IMR-90 (cell line): ENCODE data around the gene CLNK. TPM values are rescaled to one million over a fixed set of nuclear protein-coding genes. Genes with fewer than 3 reads are reported as not detected.

Experiments used
- ATAC-seq: fragments of 200-7000 bp; cut with Tn5 transposase; 2 replicates; pipeline ENCODE4 v1.9.1; 2020; ENCODE audit warnings: low read depth, mild to moderate bottlenecking, moderate library complexity
- BruUV-seq: library from RNA; stranded (reverse); fragments of 400-500 nt; replicated peaks from 2 replicates; lab custom pipeline; 2021; lab: Mats Ljungman, UMichigan
- CTCF ChIA-PET: fragments of 300-600 bp; formaldehyde crosslinking; extraction: SDS; loops from one replicate; lab custom pipeline; 2021; ENCODE audit warnings: antibody characterized with exemption; lab: Yijun Ruan, JAX
- POLR2A ChIA-PET: fragments of 300-600 bp; sonication (Branson Sonifier 250); formaldehyde crosslinking; loops from one replicate; lab custom pipeline; 2022; ENCODE audit warnings: antibody characterized with exemption; ENCODE audit not compliant: unreplicated experiment; lab: Charles Lee
- DNase-seq: peaks from one replicate; pipeline ENCODE4 v3.0.0; 2013
- H2AFZ ChIP-seq: replicated peaks from 2 replicates; pipeline ENCODE3; 2013; ENCODE audit warnings: low read length, mild to moderate bottlenecking; ENCODE audit not compliant: poor library complexity
- H2AK5ac ChIP-seq: 2 replicates; pipeline ENCODE4 v1.6.1; 2013; ENCODE audit warnings: low read depth, low read length, inconsistent platforms
- H2AK9ac ChIP-seq: replicated peaks from 2 replicates; pipeline ENCODE3; 2013; ENCODE audit warnings: mild to moderate bottlenecking, low read depth, low read length, moderate library complexity; ENCODE audit not compliant: poor library complexity
- H2BK120ac ChIP-seq: 2 replicates; pipeline ENCODE4 v1.6.1; 2013; ENCODE audit warnings: low read depth, low read length, inconsistent platforms
- H2BK15ac ChIP-seq: 3 replicates; pipeline ENCODE4 v1.6.1; 2013; ENCODE audit warnings: low read depth, low read length, inconsistent platforms
- H2BK20ac ChIP-seq: 2 replicates; pipeline ENCODE4 v1.6.1; 2013; ENCODE audit warnings: low read depth, mild to moderate bottlenecking, inconsistent platforms, low read length, moderate library complexity
- H2BK5ac ChIP-seq: 2 replicates; pipeline ENCODE4 v1.6.1; 2013; ENCODE audit warnings: mild to moderate bottlenecking, low read depth, low read length, inconsistent platforms; ENCODE audit not compliant: poor library complexity, severe bottlenecking
- H3K14ac ChIP-seq: replicated peaks from 2 replicates; pipeline ENCODE4 v1.6.1; 2013; ENCODE audit warnings: low read depth, low read length, inconsistent platforms
- H3K18ac ChIP-seq: 2 replicates; pipeline ENCODE4 v1.6.1; 2013; ENCODE audit warnings: low read depth, low read length, control low read depth
- H3K23ac ChIP-seq: 2 replicates; pipeline ENCODE4 v1.6.1; 2013; ENCODE audit warnings: low read depth, low read length, inconsistent platforms
- H3K27ac ChIP-seq: 2 replicates; pipeline ENCODE4 v1.5.1; 2013; ENCODE audit warnings: mild to moderate bottlenecking, control low read depth, low read length; ENCODE audit not compliant: insufficient read depth
- H3K27me3 ChIP-seq: 2 replicates; pipeline ENCODE4 v1.6.1; 2013; ENCODE audit warnings: low read length; ENCODE audit not compliant: control insufficient read depth, insufficient read depth
- H3K36me3 ChIP-seq: 2 replicates; pipeline ENCODE4 v1.6.1; 2013; ENCODE audit warnings: low read length, mixed read lengths; ENCODE audit not compliant: control insufficient read depth, insufficient read depth
- H3K4ac ChIP-seq: 2 replicates; pipeline ENCODE4 v1.6.1; 2013; ENCODE audit warnings: low read depth, low read length, inconsistent platforms
- H3K4me1 ChIP-seq: 2 replicates; pipeline ENCODE4 v1.6.1; 2013; ENCODE audit warnings: low read length, mixed read lengths; ENCODE audit not compliant: control insufficient read depth, insufficient read depth
- H3K4me2 ChIP-seq: 2 replicates; pipeline ENCODE4 v1.6.1; 2013; ENCODE audit warnings: low read depth, mild to moderate bottlenecking, control low read depth, low read length, moderate library complexity
- H3K4me3 ChIP-seq: 2 replicates; pipeline ENCODE4 v1.5.1; 2013; ENCODE audit warnings: low read depth, mild to moderate bottlenecking, control low read depth, low read length, moderate library complexity; ENCODE audit not compliant: insufficient read depth
- H3K56ac ChIP-seq: 2 replicates; pipeline ENCODE4 v1.6.1; 2013; ENCODE audit warnings: low read length, inconsistent platforms; ENCODE audit not compliant: insufficient read depth; ENCODE audit errors: extremely low read depth
- H3K79me1 ChIP-seq, 2 experiments: 2 replicates each; pipeline ENCODE4 v1.6.1; 2013; ENCODE audit warnings: low read length in 2 of 2, inconsistent platforms in 1 of 2, low read depth in 1 of 2
- H3K9ac ChIP-seq: 2 replicates; pipeline ENCODE4 v1.6.1; 2013; ENCODE audit warnings: low read depth, low read length, control low read depth
- H3K9me1 ChIP-seq: 2 replicates; pipeline ENCODE4 v1.6.1; 2013; ENCODE audit warnings: low read length, inconsistent platforms; ENCODE audit not compliant: insufficient read depth
- H3K9me3 ChIP-seq: 2 replicates; pipeline ENCODE4 v1.6.1; 2013; ENCODE audit warnings: low read length; ENCODE audit not compliant: control insufficient read depth, insufficient read depth
- H4K20me1 ChIP-seq: 2 replicates; pipeline ENCODE4 v1.6.1; 2013; ENCODE audit warnings: low read length, inconsistent platforms; ENCODE audit not compliant: insufficient read depth
- H4K5ac ChIP-seq: 2 replicates; pipeline ENCODE4 v1.6.1; 2013; ENCODE audit warnings: mild to moderate bottlenecking, low read depth, low read length, control low read depth
- H4K8ac ChIP-seq, 2 experiments: 2 replicates each; pipeline ENCODE4 v1.6.1; 2013; ENCODE audit warnings: low read depth in 2 of 2, low read length in 2 of 2, control low read depth in 1 of 2, inconsistent platforms in 1 of 2
- H4K91ac ChIP-seq: 2 replicates; pipeline ENCODE4 v1.6.1; 2013; ENCODE audit warnings: low read depth, low read length, inconsistent platforms; ENCODE audit not compliant: insufficient read depth
- BHLHE40 ChIP-seq: fragments of 150-350 bp; IDR thresholded peaks from 2 replicates; pipeline ENCODE4 v1.6.1; 2016; ENCODE audit warnings: mild to moderate bottlenecking, low read depth, low read length
- CEBPB ChIP-seq: IDR thresholded peaks from 2 replicates; pipeline ENCODE4 v1.6.1; 2012; ENCODE audit warnings: low read depth, low read length, improper control_type of control experiment
- CHD1 ChIP-seq: IDR thresholded peaks from 2 replicates; pipeline ENCODE4 v1.6.1; 2012; ENCODE audit warnings: low read depth, low read length, improper control_type of control experiment
- CTCF ChIP-seq: conservative IDR thresholded peaks from 2 replicates; pipeline ENCODE4 v1.5.1; 2012; ENCODE audit warnings: mild to moderate bottlenecking, low read depth, low read length, improper control_type of control experiment
- ELK1 ChIP-seq: fragments of 150-350 bp; IDR thresholded peaks from 2 replicates; pipeline ENCODE4 v1.6.1; 2016; ENCODE audit warnings: low read depth, mild to moderate bottlenecking, low read length, moderate library complexity, borderline replicate concordance
- MAZ ChIP-seq: IDR thresholded peaks from 2 replicates; pipeline ENCODE4 v1.6.1; 2012; ENCODE audit warnings: low read depth, mild to moderate bottlenecking, low read length, improper control_type of control experiment, moderate library complexity, borderline replicate concordance
- MXI1 ChIP-seq: IDR thresholded peaks from 2 replicates; pipeline ENCODE4 v1.6.1; 2012; ENCODE audit warnings: low read depth, mild to moderate bottlenecking, low read length, moderate library complexity, borderline replicate concordance
- NFE2L2 ChIP-seq: fragments of 150-350 bp; IDR thresholded peaks from 2 replicates; pipeline ENCODE4 v1.6.1; 2016; ENCODE audit warnings: low read depth, mild to moderate bottlenecking, low read length
- RAD21 ChIP-seq: IDR thresholded peaks from 2 replicates; pipeline ENCODE4 v1.6.1; 2012; ENCODE audit warnings: low read length, improper control_type of control experiment
- RCOR1 ChIP-seq: IDR thresholded peaks from 2 replicates; pipeline ENCODE4 v1.6.1; 2012; ENCODE audit warnings: mild to moderate bottlenecking, low read length, improper control_type of control experiment; ENCODE audit not compliant: insufficient replicate concordance
- SMC3 ChIP-seq: fragments of 150-350 bp; IDR thresholded peaks from 2 replicates; pipeline ENCODE4 v1.6.1; 2016; ENCODE audit warnings: low read depth, mild to moderate bottlenecking, antibody characterized with exemption, low read length, moderate library complexity
- USF2 ChIP-seq: fragments of 150-350 bp; IDR thresholded peaks from 2 replicates; pipeline ENCODE4 v1.6.1; 2017; ENCODE audit warnings: mild to moderate bottlenecking, antibody characterized with exemption, low read length, low read depth
- WGBS, 2 experiments: methylation state at CpG; one replicate each; pipeline versions ENCODE4 v1.1.5 to v1.1.7; 2013; ENCODE audit warnings: missing lambda C conversion rate in 2 of 2; ENCODE audit not compliant: insufficient read length in 1 of 2; ENCODE audit errors: extremely low coverage in 2 of 2; 5-methylcytosine and 5-hydroxymethylcytosine counted together
- dilution Hi-C: fragments of 300-500 bp; cut with HindIII; formaldehyde crosslinking; loops from one replicate; pipeline ENCODE4 v1.14.3; 2018; ENCODE audit warnings: low sequenced_read_pairs; ENCODE audit not compliant: unreplicated experiment
- in situ Hi-C: fragments of 300-500 bp; cut with MboI; formaldehyde crosslinking; loops from 3 replicates; pipeline ENCODE4 v1.14.3; 2019; ENCODE audit warnings: low sequenced_read_pairs, inconsistent platforms, mixed read lengths
- intact Hi-C: fragments of 100-400 bp; cut with micrococcal nuclease; formaldehyde crosslinking; loops from 2 replicates; pipeline ENCODE4 v1.10.0; 2022
- polyA plus RNA-seq, 3 experiments: library from polyadenylated mRNA; depleted of rRNA; stranded (reverse); fragments of >200 nt; gene quantifications; 2 replicates each; pipeline ENCODE4 v1.2.3, GENCODE V29; 2012; ENCODE audit warnings: low replicate concordance in 1 of 3
- total RNA-seq: library from RNA; depleted of rRNA; stranded (reverse); fragments of >200 nt; gene quantifications from 2 replicates; pipeline ENCODE4 v1.2.3, GENCODE V29; 2012

The CLNK gene
- total and polyA plus RNA-seq, 2 of the 4 experiments (the other 2 are of a cell fraction) = not detected

GRCh38 chr4:10590896-10591295 lies 93.7 kb downstream of the CLNK start:
- no peaks in the 10 kb centered on the region for H3K36me3 ChIP-seq
- BruUV-seq = no TSS peak
- H3K4me1 ChIP-seq = peaks cover 3% of the 10 kb centered on the region; the same call in 1 of the 2 replicates
- no peak overlapping the region for H3K9ac ChIP-seq
- H3K9me3 ChIP-seq = no peaks in the 10 kb centered on the region
- in situ Hi-C loops (loop anchor here (25.0 kb wide), 1 partner anchor 221 kb away; no protein-coding TSS in a partner anchor), intact Hi-C loops (no loop called here), dilution Hi-C loops (no loop called here)
- H2BK120ac ChIP-seq = peak overlapping the region; percentile 52; the same call in 1 of the 2 replicates
- H4K91ac ChIP-seq = no peak overlapping the region
- peak; percentile 82 for DNase-seq
- no peak overlapping the region for H3K56ac ChIP-seq
- H4K5ac ChIP-seq = no peak overlapping the region
- no peak overlapping the region for H2AFZ ChIP-seq
- 0 out of 3 replicates have a peak overlapping the region, but pooled peaks have one; percentile 34 for H2BK15ac ChIP-seq
- ChIA-PET CTCF (interaction anchor here (0.7 to 0.9 kb wide), 2 partner anchors 11 to 1037 kb away, joined by 3 read pairs; no protein-coding TSS in a partner anchor), POLR2A (no interaction called here)
- H3K18ac ChIP-seq = no peak overlapping the region
- H3K14ac ChIP-seq = no peak overlapping the region
- H3K79me1 ChIP-seq = no peaks in the 10 kb centered on the region
- H3K27ac ChIP-seq = no peak overlapping the region
- 0 out of 2 replicates have a peak, but pooled peaks cover 7% of the 10 kb centered on the region for H3K9me1 ChIP-seq
- no peak overlapping the region for H2AK5ac ChIP-seq
- peak; percentile 81 for ATAC-seq
- no peaks in the 10 kb centered on the region for H4K20me1 ChIP-seq
- TF ChIP-seq NFE2L2 = no peak
- TF ChIP-seq BHLHE40 = no peak; the same call in 1 of the 2 replicates
- 0 out of 2 replicates have a peak, but pooled peaks have one; percentile 7 for TF ChIP-seq CTCF
- TF ChIP-seq RCOR1 = peak; percentile 11
- TF ChIP-seq MXI1 = no peak
- 0 out of 2 replicates have a peak, but pooled peaks have one; percentile 6 for TF ChIP-seq SMC3
- no peak for TF ChIP-seq USF2
- TF ChIP-seq ELK1 = no peak
- no peak for TF ChIP-seq MAZ
- TF ChIP-seq CEBPB = peak; percentile 82
- no peak for TF ChIP-seq CHD1
- peak; percentile 44 for TF ChIP-seq RAD21
- 0% methylated on average over 1 of the region's 6 CpGs; no CpG with 5 or more reads in 1 of the 2 experiments for WGBS, 2 experiments
- H3K27me3 ChIP-seq = no peaks in the 10 kb centered on the region
- no peak overlapping the region for H3K4me3 ChIP-seq
- peak overlapping the region; percentile 13 to 19; a peak in 2 of 4 replicates for H4K8ac ChIP-seq
- H2AK9ac ChIP-seq = no peak overlapping the region
- 0 out of 2 replicates have a peak overlapping the region, but pooled peaks have one; percentile 41 for H3K4ac ChIP-seq
- H3K4me2 ChIP-seq = no peak overlapping the region
- no peak overlapping the region for H2BK5ac ChIP-seq
- H3K23ac ChIP-seq = no peak overlapping the region
- peak overlapping the region; percentile 26; the same call in 1 of the 2 replicates for H2BK20ac ChIP-seq
